GM21619 (cell line): ENCODE results near the gene GLT6D1.

Source experiments
- ATAC-seq: cut with Tn5 transposase; IDR thresholded peaks from one replicate; pipeline ENCODE4 v1.9.1; 2021; ENCODE audit not compliant: unreplicated experiment

Gene GLT6D1

GRCh38 chr9:135587658-135588057 is 51.7 kb downstream of the GLT6D1 start:
- no peak for ATAC-seq

DNA sequence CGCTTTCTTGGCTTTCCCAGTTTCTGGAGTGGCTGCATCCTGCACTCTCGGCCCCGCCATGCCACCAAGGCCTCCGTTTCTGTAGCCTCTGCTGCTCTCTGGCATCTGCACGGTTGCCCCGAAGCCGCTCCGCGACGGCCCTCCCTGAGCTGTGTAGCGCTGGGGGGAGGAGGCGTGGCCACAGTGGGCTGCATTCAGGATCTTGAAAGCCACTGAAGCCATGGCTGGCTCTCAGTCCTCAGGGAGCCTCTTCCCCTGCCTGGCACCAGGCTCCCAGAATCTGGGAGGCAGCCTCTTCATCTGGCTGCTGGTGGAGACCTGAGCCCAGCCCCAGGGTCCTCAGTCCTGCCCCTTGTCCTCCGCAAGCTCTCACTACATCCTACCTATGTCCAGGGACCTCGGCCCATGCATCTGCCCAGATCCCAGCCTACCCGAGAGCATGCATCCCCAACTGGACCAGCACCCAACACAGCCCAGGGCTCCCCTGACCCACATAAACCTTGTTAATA is 52.7 kb downstream of the GLT6D1 start:
- ATAC-seq, result no peak

DNA sequence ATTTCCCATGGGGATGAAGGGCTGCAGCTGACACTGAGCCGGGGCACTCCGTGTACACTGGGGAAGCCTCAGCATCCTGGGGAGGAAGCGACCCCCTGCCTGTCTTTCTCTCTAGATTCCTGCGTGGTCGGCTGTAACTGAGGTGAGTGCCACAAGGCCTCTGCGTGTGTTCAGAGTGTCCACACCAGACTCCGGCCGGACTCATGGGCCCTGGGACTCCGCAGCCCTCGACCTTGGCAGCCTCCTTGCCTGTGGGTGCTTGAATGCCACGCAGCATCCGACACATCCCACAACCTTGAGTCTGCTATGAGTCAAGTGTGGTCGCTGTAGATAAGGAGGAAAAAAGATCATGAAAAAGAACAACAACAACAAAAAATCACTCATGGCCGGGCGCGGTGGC is 54.4 kb downstream of the GLT6D1 start:
- ATAC-seq, result no peak

DNA sequence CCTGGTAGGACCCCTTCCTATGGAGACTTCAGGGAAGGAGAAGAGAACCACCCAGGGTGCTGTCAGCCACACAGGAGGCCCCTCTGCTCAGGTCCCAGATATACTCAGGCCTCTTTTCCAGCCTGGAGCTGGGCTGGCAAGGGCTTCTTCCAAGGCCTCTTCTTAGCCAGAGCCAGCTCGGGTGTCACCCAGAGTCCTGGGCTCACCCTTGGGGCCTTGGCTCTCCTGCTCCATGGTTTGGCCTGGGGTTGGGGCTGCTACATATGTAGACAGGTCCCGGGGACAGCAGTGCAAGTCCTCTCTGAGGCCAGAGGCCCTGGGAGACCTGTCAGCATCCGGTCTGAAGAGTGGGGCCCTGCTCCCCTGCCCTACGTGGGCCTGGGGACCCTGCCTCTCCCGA is 55.0 kb downstream of the GLT6D1 start:
- ATAC-seq, result no peak

GRCh38 chr9:135583688-135584011 is 55.7 kb downstream of the GLT6D1 start:
- ATAC-seq, result no peak

DNA sequence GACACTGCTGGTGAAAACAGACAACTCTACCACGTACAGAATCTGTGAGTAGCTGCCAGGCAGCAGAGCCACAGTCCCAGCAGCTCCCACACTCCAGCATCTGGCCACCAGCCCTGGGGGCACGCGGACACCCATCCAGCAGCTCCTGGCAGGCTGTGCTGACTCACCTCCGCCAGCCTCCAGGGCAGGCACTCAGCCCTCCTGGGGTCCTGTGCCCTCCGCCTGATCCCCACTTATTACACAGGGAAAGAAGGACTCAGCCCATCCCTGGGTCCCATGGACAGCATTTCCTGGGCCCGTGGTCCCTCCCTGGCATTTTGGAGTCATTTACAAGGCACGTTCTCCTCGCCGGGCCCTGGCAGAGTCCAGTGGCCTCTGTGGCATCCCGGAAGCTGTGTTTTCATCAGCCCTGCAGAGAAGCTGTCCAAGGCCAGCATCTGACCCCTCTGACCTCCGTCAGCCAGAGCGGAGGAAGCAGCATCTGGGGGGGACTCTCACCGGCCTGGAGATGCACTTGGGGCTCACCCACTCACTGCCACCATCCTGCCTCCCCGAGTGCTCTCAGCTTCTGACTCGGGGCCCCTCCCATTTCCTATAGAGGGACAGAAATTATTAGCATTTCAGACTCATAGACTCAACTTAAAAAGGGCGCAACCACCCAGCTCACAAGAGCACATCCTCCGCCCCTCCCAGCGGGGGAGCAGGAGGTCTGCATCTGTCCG is 56.2 kb downstream of the GLT6D1 start:
- ATAC-seq, result no peak

DNA sequence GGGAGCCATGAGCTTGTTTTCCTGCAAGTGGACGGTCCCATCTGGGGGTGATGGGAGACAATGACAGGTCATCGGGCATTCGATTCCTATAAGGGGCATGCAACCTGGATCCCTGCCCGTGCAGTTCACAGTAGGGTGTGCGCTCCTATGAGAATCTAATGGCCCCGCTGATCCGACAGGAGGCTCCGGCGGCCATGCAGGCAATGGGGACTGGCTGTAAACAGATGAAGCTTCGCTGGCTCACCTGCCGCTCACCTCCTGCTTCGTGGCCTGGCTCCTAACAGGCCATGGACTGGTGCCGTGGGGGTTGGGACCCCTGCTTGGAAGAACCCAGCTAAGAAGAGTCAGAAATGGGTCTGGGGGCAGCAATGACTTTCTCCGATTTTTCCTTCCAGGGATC is 56.8 kb downstream of the GLT6D1 start:
- no peak for ATAC-seq

- ATAC-seq, result no peak
Observed at GRCh38 chr9:135581636-135582426, 57.5 kb downstream of the GLT6D1 start.

DNA sequence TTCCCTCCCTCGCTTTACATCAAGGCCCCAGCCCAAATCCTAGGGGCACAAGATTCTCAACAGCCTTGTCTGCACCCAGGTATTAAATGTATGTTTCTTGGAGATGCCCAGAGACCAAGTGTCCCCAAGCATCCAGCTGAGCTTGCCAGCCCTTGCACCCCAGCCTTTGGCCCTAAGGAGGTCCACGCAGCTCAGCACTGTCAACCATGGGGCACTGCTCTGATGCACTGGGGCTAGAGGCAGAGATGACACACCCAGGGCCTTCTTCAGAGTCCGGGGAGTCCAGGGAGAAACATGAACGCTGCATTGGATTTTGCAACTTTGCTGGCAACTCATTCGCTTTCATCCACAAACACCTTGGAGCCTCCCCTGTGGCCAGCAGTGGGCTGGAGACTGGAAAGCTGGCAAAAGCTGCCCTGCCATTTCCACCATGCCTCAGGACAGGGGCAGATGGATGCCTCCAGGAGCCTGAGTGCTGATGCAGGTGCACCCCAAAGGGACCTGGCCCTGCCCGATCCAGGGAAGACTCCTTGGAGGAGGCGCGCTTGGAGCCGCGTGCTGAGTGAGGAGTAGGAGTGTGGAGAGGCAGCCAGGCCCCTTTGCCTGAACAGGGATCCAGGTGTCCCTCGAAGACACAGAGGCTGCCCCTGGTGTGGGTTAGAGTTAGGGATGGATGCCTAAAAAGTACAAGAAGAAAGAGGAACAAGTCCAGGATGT is 58.5 kb downstream of the GLT6D1 start:
- no peak for ATAC-seq

DNA sequence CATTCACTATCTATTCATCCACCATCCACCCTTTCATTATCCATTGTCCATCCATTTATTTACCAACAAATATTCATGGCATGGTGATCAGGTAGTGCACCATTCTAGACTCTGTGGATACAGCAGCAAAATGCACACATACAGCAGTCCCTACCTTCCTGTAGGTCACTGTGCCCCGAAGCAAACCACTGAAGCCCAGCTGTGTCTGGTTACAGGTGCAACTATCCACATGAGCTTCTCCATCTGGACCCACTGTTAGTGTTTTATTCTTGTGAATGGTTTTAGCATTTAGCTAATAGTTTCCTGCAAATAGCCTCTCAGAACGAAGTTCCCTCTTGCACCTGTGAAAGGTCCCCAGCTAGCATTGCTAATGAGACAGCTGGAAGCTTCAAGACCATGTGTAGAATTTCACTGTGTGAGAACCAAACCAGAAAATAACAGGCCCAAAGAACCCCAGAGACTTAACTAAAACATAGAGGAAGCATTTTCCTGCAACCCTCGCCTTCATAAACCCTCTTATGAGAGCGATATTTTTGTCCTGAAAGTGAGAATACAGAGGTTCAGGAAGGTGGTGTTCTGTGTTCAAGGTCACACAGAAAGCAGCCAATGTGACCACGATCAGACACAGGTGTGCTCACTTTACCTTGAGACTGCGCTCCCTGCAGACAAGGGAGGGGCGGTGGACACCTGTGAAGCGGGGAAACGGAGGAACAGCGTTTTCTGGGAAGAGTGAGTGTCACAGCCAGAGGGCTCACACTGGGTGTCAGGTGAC is 59.3 kb downstream of the GLT6D1 start:
- no peak for ATAC-seq

DNA sequence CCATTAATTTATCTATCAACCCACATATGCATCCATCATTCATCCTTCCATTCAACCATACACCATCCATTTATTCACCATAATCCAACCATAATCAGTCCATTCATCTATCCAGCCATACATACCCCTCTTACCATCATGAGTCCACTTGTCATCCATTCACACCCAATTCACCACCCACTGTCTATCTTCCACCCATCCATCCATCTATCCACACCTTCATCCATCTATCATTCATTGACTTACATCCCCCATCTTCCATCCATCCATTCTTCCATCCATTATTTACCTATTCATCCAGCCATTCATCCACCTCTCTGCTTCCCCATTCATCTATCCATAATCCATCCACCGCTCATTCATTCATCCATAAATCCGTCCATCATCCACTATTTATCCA is 60.0 kb downstream of the GLT6D1 start:
- ATAC-seq, result no peak

- ATAC-seq, result no peak
Observed at GRCh38 chr9:135577256-135577655, 62.1 kb downstream of the GLT6D1 start.

DNA sequence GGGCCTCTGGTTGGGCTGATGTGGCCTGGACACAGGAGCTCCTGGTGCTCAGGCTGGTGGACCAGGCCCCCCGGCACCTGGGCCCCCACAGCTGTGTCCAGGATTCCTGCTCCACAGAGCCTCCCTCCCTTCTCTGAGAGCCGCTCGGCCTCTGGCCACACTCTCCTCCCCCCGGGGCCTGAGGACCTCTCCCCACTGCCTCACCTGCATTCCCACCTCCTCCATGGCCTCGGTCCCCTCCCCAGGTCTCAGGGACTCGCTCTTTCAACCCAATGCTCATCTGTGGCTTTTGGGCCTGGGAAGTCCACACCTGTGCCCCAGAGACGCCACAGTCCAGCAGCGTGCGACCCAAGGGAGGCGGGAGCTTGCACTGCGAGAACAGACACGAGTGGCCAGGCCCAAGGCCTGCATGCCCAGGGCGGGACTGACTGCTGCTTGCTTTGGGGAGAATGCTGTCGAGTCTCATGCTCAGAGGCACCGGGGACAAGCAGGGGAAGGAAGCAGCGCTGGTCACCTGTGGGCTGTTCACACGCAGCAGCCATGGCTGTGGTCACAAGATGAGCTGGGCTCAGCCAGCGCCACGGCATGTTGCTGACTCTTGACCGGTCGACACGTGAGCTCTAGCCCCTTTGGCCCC is 63.2 kb downstream of the GLT6D1 start:
- ATAC-seq, result no peak

GRCh38 chr9:135574943-135575342 is 64.4 kb downstream of the GLT6D1 start:
- no peak for ATAC-seq

DNA sequence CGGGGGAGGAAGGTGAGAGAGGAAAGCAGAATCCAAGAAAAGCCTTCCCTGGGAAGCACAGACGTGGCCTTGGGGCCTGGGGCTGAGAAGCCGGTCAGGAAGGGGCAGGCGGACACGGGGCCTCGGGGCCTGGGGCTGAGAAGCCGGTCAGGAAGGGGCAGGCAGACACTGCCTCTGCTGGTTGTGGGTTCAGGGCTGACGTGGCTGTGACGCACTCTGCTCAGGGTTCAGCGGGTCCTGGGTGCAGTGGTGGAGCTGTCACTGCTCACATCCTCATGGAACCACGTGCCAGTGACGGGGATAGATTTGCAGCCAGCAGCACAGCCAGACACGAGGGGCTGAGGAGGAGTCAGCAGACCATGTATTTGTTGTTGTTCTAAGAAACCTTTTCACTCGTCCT is 65.0 kb downstream of the GLT6D1 start:
- ATAC-seq, result no peak
